Endothelial cell of umbilical vein (primary cell): ENCODE results near the gene ABCG4.

Experiments used
- EZH2 ChIP-seq: IDR thresholded peaks from 2 replicates; pipeline ENCODE4 v1.6.1; 2012; ENCODE audit warnings: borderline replicate concordance, low read depth, mild to moderate bottlenecking, moderate library complexity, low read length, inconsistent platforms; ENCODE audit not compliant: severe bottlenecking
- FOS ChIP-seq: IDR thresholded peaks from 2 replicates; pipeline ENCODE4 v1.6.1; 2011; ENCODE audit warnings: mild to moderate bottlenecking, low read length, moderate library complexity, borderline replicate concordance; ENCODE audit not compliant: insufficient read depth
- POLR2A ChIP-seq: IDR thresholded peaks from 2 replicates; pipeline ENCODE4 v1.6.1; 2012; ENCODE audit warnings: low read depth, mild to moderate bottlenecking, control low read depth, low read length
- POLR2AphosphoS5 ChIP-seq: IDR thresholded peaks from 2 replicates; pipeline ENCODE4 v1.6.1; 2012; ENCODE audit warnings: low read depth, mild to moderate bottlenecking, control low read depth, low read length, moderate library complexity; ENCODE audit not compliant: insufficient read depth
- TF ChIP-seq, protein P1 (sequence below), 2 donors: IDR thresholded peaks; 1 replicate in 1 of 2; 2 replicates in 1 of 2; pipeline ENCODE4 v1.5.1; 2011; ENCODE audit warnings: low read length in 2 of 2, mild to moderate bottlenecking in 2 of 2, moderate library complexity in 2 of 2, control low read depth in 1 of 2, inconsistent platforms in 1 of 2, low read depth in 1 of 2; ENCODE audit not compliant: insufficient read depth in 1 of 2; ENCODE audit errors: extremely low read depth in 1 of 2

DNA sequence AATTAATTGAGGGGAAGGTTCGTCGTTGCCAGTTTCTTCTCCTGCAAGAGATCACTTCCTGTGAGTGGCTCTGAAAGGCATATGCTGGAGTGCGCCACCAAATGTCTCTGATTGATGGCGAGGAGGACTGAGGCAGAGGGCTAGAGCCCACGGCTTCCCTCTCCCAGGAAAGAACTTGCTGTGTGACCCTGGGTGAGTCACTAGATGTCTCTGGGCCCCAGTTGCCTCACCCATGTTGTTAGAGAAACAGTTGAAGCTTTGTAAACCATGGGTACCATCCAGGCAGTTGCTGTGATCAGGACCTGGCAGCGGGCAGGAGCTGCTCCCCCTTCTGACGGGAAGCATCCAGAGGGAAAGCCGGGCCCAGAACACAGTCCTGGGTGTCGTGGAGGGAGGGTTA, 3.2 kb downstream of the ABCG4 start:
- TF ChIP-seq, protein P1, sequence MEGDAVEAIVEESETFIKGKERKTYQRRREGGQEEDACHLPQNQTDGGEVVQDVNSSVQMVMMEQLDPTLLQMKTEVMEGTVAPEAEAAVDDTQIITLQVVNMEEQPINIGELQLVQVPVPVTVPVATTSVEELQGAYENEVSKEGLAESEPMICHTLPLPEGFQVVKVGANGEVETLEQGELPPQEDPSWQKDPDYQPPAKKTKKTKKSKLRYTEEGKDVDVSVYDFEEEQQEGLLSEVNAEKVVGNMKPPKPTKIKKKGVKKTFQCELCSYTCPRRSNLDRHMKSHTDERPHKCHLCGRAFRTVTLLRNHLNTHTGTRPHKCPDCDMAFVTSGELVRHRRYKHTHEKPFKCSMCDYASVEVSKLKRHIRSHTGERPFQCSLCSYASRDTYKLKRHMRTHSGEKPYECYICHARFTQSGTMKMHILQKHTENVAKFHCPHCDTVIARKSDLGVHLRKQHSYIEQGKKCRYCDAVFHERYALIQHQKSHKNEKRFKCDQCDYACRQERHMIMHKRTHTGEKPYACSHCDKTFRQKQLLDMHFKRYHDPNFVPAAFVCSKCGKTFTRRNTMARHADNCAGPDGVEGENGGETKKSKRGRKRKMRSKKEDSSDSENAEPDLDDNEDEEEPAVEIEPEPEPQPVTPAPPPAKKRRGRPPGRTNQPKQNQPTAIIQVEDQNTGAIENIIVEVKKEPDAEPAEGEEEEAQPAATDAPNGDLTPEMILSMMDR (IDR thresholded peaks at IDR 0.05; ENCODE audit: extremely low read depth in 1 of 2, insufficient read depth in 1 of 2, low read depth in 1 of 2, low read length in 2 of 2) = no peak
- TF ChIP-seq POLR2A (no peak), POLR2AphosphoS5 (no peak), FOS (no peak), EZH2 (no peak)
